GM12892 (cell line): ENCODE measurements around the gene PIM1.

Experiments
- POLR2A ChIP-seq: IDR thresholded peaks from 2 replicates; pipeline ENCODE4 v1.6.1; 2011; ENCODE audit warnings: low read depth, low read length, control low read depth
- POLR2AphosphoS5 ChIP-seq: IDR thresholded peaks from 2 replicates; pipeline ENCODE4 v1.6.1; 2011; ENCODE audit warnings: low read depth, low read length, control low read depth
- TAF1 ChIP-seq: IDR thresholded peaks from 2 replicates; pipeline ENCODE4 v1.6.1; 2011; ENCODE audit warnings: low read depth, mild to moderate bottlenecking, control low read depth, low read length, borderline replicate concordance

GRCh38 chr6:37192666-37193065 is 22.7 kb downstream of the PIM1 start:
- no peak for TF ChIP-seq POLR2A
- TF ChIP-seq TAF1, result no peak
- TF ChIP-seq POLR2AphosphoS5, result no peak
